ENCODE measurements around the gene BEX3.
"Not testable (repeated sequence)": the region's sequence is repeated elsewhere in the genome, so short reads cannot be mapped to it uniquely, and the experiment has no call there.

BEX3 gene

DNA sequence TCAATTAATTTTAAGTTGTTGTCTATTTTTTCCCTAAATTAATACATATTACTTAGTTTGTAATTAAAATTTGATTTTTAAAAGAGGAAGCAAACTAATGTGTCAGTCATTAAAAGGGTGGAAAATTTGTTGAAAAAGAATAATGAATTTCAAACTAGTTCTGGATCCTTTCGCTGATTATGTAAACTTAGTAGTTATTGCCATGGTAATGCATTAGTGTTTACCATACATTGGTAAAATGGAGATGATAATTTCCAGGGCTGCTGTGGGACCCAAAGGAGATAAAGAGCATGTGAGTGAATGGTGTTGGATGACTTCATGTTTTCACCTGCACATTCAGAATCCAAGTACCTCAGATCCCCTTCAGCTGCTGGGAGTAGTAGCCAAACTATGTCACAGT lies 6.5 kb downstream of the BEX3 start:
- no peak for DNase-seq (ENCODE audit: low spot score)

GRCh38 chrX:103384672-103385071 lies 8.3 kb downstream of the BEX3 start:
- DNase-seq (ENCODE audit: low spot score): no peak

DNA sequence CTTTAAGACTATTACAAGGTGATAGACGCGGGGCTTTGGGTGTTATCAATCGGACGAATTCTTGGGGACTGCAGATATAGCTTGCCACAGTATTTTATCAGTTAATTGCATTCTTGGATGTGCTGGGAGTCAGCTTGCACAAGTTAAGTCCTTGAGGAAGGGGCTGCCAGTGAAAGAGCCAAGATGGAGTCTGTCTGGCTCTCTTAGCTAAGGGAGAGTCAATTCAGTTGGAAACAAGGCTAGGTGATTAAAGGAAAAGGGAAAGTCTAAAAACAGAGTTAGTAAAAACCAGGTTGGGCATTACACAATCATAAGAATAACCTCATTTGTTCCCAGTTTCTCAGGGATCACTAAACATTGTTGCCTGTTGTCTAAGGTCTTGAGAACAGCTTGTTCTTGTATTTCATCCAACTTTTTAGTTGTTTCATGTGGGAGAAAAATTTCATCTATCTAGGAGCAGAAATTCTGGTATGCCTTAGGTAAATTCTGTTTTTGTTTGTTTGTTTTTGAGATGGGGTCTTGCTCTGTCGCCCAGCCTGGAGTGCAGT lies 9.0 kb downstream of the BEX3 start:
- DNase-seq (ENCODE audit: low spot score): not testable (repeated sequence)

DNA sequence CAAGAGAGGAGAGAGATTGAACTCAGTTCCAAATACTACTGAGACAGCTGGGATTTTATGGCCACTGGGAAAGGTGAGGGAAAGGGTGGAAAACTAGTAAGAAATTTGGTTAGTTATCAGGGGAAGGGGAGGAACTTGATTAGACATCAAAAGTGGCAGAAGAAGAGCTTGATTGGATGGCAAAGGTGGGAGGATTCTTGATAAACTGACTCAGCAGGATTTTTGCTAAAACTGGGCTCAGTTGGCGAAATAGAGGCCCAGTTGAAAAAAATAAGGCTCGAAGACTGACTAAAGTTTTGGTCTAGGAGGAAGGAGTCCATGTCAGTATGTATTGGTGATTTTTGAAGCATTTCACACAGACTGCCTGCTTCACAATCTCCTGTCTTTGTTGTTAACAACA lies 10.0 kb downstream of the BEX3 start:
- no peak for DNase-seq (ENCODE audit: low spot score)

GRCh38 chrX:103393487-103393886 lies 17.1 kb downstream of the BEX3 start:
- no peak for DNase-seq (ENCODE audit: low spot score)

DNA sequence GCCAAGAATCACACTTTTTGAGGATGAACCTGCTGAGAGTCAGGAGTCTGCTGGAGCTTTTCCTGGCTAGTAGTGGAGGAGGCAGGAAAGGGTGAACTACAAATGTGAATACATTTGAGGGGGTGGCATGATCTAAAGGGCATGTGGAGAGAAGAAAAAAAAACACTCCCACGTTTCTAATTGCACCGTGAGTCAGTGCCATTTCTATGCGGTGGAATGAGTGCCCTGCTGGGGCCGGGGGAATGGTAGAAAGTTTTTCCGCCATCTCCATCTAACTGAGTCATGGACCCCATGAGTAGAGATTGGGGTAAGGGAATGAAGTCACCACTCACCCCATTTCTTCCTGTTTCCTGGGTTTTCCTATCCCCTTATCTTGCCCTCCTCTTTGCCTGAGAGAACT lies 19.8 kb downstream of the BEX3 start:
- DNase-seq (ENCODE audit: low spot score): no peak

DNA sequence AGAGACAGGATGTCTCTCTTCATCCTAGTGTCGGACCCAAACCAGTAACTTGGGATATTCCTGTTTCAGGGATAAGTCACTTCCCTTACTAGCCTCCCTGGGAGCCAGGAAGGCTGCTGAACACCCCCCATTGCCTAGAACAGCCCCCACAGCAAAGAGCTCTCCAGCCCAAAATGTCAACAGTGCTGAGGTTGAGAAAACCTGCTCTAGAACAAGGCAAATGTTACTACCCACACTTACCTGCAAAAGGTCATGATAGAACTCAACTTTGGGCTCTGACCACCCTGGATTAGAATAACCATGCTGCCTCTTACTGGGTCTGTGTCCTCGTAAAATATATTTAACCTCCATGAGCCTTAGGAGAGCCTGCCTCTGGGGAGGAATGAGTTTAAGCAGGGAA lies 20.3 kb downstream of the BEX3 start:
- no peak for DNase-seq (ENCODE audit: low spot score)

- DNase-seq (ENCODE audit: low spot score): no peak
Observed at GRCh38 chrX:103397707-103398106, 21.4 kb downstream of the BEX3 start.

- DNase-seq (ENCODE audit: low spot score): no peak
Observed at GRCh38 chrX:103398421-103398864, 22.1 kb downstream of the BEX3 start.

DNA sequence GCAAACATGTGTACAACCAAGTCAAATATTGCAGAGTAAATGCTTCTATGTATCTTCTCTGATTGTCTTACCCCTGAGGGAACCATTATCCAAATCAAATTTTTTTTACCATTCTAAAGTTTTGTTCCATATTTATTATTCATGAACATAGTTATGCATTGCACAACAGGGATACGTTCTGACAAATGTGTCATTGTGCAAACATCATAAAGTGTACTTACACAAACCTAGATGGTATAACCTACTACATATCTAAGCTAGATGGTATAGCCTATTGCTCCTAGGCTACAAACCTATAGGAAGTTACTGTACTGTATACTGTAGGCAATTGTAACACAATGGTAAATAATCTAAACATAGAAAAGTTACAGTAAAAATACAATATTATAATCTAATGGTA lies 23.4 kb downstream of the BEX3 start:
- no peak for DNase-seq (ENCODE audit: low spot score)

DNA sequence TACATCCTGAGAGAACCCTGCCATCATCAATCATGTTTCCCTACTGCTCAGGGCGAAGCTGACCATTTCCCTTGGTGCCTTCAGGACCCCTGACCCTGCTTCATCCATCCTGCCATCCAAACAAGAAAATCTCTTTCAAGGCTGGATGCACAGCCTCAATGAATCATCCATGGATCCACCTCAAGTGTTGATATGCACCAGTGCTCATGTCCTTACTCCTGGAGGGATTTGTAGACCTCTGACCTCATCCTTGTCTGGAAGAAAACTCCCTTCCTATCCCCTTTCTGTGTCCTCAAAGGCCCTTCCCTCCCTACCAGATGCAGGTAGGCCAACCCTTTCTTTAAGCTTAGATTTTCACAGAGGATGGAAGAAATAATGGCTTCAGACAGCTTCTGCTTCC lies 24.6 kb downstream of the BEX3 start:
- no peak for DNase-seq (ENCODE audit: low spot score)

DNA sequence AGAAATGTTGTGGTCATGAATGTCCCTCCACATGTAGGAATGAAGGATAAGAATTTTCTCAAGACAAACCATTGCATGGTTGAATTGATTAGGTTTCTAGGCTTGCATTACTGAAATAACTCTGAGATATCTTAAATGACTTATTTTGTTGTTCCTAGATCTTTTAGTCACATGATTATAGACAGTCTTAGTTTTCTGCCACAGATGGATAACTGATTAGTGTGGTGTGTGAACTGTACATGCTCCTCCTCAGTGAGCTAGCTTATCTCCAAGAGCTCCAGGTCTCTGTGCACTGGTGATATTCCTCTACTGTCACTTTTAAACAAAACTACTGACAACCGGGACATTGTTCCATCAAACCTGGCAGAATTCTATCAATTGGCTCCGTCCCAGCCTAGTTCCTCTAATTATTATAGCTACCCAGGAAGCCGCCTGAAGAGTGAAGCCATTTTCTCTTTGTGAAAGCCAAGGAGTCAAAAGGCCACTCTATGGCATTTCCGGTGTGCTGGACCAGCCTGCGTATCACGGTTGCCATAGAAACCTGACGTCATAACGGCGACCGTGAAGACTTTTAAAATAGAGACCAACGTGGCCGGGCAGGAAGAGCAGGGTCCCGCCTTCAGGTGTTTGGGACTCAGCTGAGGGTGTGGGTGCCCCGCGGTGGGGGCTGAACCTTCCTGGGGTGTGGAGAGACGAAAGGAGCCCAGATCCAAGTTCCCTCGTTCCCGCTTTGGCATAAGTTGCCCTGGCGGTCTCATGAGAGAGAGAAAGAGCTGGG lies 28.1 kb downstream of the BEX3 start:
- peak; percentile 69 for DNase-seq (ENCODE audit: low spot score)

DNA sequence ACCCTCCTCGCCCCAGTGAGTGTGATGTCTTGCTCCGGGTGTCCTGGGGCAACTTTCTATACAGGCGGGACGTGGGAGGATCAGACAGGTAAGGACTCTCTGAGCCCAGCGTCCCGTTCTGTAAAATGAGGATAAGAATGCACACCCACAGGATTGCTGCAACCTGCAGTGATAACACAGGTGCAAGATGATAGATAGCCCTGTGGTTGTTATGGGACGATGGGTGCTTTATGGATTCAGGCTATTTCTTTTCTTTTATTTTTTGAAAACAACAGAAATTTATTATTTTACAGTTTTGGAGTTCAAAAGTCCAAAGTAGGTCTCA lies 28.6 kb downstream of the BEX3 start:
- DNase-seq (ENCODE audit: low spot score): no peak

- no peak for DNase-seq (ENCODE audit: low spot score)
Observed at GRCh38 chrX:103406256-103406655, 29.9 kb downstream of the BEX3 start.

DNA sequence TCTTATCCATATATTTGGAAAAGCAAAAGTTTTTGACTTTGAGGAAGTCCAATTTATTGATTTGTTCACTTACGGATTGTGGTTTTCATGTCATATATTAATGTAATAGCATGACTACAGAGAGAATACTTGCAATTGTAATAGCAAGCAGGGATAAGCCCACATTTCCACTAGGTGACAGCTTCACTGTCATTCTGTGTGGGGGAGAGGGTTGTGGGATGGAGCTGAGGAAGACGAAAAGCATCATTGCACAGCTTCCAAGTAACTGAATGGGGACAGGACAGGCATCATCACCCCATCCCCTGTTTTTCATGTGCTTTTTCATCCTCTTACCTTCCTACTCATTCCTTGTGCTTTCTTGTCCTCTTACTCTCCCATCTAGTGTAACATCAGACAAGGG lies 31.4 kb downstream of the BEX3 start:
- no peak for DNase-seq (ENCODE audit: low spot score)

GRCh38 chrX:103411721-103412120 lies 35.4 kb downstream of the BEX3 start:
- DNase-seq (ENCODE audit: low spot score): not testable (repeated sequence)

GRCh38 chrX:103413705-103414387 lies 37.5 kb downstream of the BEX3 start:
- DNase-seq (ENCODE audit: low spot score): no peak

- no peak for DNase-seq (ENCODE audit: low spot score)
Observed at GRCh38 chrX:103414561-103414960, 38.2 kb downstream of the BEX3 start.

- DNase-seq (ENCODE audit: low spot score): no peak
Observed at GRCh38 chrX:103415068-103415467, 38.7 kb downstream of the BEX3 start.

DNA sequence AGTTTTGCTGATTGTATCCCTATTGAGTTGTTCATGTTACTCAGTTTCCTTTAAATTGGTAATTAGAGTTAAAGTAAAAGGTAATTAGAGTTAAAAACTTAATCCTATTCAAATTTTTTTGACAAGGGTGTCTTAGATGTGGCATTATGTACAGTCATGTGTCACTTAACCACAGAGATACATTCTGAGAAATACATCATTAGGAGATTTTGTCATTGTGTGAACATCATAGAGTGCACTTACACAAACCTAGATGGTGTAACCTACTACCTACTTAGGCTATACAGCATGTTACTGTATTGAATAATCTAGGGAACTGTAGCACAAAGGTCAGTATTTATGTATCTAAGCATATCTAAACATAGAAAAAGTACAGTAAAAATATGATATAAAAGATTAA lies 39.2 kb downstream of the BEX3 start:
- DNase-seq (ENCODE audit: low spot score): no peak

DNA sequence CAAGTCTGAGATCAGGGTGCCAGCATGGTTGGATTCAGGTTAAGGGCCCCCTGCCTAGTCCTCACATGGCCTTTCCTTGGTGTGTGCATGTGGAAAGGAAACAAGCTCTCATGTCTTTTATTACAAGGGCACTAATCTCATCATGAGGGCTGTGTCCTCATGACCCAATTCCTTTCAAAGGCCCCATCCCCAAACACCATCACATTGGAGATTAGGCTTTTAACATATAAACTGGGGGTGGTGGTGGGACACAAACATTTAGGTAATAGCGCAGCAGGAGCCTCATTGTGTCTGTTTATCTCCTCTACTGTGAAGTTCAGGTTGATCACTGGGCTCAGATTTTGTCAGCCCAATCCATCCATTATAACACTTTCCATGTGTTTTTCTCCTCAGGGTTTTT lies 41.0 kb downstream of the BEX3 start:
- DNase-seq (ENCODE audit: low spot score): no peak

DNA sequence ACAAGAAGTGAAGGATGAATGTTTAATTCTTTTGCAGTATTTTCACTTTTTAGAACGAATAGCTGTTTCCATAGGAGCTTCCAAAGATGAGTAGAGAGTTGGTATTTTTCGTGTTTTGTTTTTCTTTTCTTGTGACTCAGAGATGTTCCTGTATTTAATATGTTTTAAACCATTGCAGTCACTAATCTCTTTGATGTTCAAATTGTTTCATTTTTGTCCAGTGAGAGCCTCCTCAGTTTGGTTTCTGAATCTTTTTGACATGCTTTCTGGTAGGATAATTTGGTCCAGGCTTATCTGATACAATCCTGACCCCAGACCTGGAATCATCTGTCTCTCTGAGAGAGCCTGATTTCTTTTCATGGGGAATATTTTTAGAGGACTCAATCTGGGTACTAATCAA lies 41.6 kb downstream of the BEX3 start:
- no peak for DNase-seq (ENCODE audit: low spot score)

- no peak for DNase-seq (ENCODE audit: low spot score)
Observed at GRCh38 chrX:103418811-103419340, 42.5 kb downstream of the BEX3 start.

Data from SK-N-DZ (cell line).